IMR-90 (cell line): Measurements from ENCODE around the gene HOXB8. TPM values are rescaled to one million over a fixed set of nuclear protein-coding genes. Genes with fewer than 3 reads are reported as not detected.

Source experiments
- ATAC-seq: fragments of 200-7000 bp; cut with Tn5 transposase; 2 replicates; pipeline ENCODE4 v1.9.1; 2020; ENCODE audit warnings: low read depth, mild to moderate bottlenecking, moderate library complexity
- BruUV-seq: library from RNA; stranded (reverse); fragments of 400-500 nt; replicated peaks from 2 replicates; lab custom pipeline; 2021; lab: Mats Ljungman, UMichigan
- CTCF ChIA-PET: fragments of 300-600 bp; formaldehyde crosslinking; extraction: SDS; loops from one replicate; lab custom pipeline; 2021; ENCODE audit warnings: antibody characterized with exemption; lab: Yijun Ruan, JAX
- POLR2A ChIA-PET: fragments of 300-600 bp; sonication (Branson Sonifier 250); formaldehyde crosslinking; loops from one replicate; lab custom pipeline; 2022; ENCODE audit warnings: antibody characterized with exemption; ENCODE audit not compliant: unreplicated experiment; lab: Charles Lee
- DNase-seq: peaks from one replicate; pipeline ENCODE4 v3.0.0; 2013
- H2AFZ ChIP-seq: replicated peaks from 2 replicates; pipeline ENCODE3; 2013; ENCODE audit warnings: low read length, mild to moderate bottlenecking; ENCODE audit not compliant: poor library complexity
- H2AK5ac ChIP-seq: 2 replicates; pipeline ENCODE4 v1.6.1; 2013; ENCODE audit warnings: low read depth, low read length, inconsistent platforms
- H2AK9ac ChIP-seq: replicated peaks from 2 replicates; pipeline ENCODE3; 2013; ENCODE audit warnings: mild to moderate bottlenecking, low read depth, low read length, moderate library complexity; ENCODE audit not compliant: poor library complexity
- H2BK120ac ChIP-seq: 2 replicates; pipeline ENCODE4 v1.6.1; 2013; ENCODE audit warnings: low read depth, low read length, inconsistent platforms
- H2BK15ac ChIP-seq: 3 replicates; pipeline ENCODE4 v1.6.1; 2013; ENCODE audit warnings: low read depth, low read length, inconsistent platforms
- H2BK20ac ChIP-seq: 2 replicates; pipeline ENCODE4 v1.6.1; 2013; ENCODE audit warnings: low read depth, mild to moderate bottlenecking, inconsistent platforms, low read length, moderate library complexity
- H2BK5ac ChIP-seq: 2 replicates; pipeline ENCODE4 v1.6.1; 2013; ENCODE audit warnings: mild to moderate bottlenecking, low read depth, low read length, inconsistent platforms; ENCODE audit not compliant: poor library complexity, severe bottlenecking
- H3K14ac ChIP-seq: replicated peaks from 2 replicates; pipeline ENCODE4 v1.6.1; 2013; ENCODE audit warnings: low read depth, low read length, inconsistent platforms
- H3K18ac ChIP-seq: 2 replicates; pipeline ENCODE4 v1.6.1; 2013; ENCODE audit warnings: low read depth, low read length, control low read depth
- H3K23ac ChIP-seq: 2 replicates; pipeline ENCODE4 v1.6.1; 2013; ENCODE audit warnings: low read depth, low read length, inconsistent platforms
- H3K27ac ChIP-seq: 2 replicates; pipeline ENCODE4 v1.5.1; 2013; ENCODE audit warnings: mild to moderate bottlenecking, control low read depth, low read length; ENCODE audit not compliant: insufficient read depth
- H3K27me3 ChIP-seq: 2 replicates; pipeline ENCODE4 v1.6.1; 2013; ENCODE audit warnings: low read length; ENCODE audit not compliant: control insufficient read depth, insufficient read depth
- H3K36me3 ChIP-seq: 2 replicates; pipeline ENCODE4 v1.6.1; 2013; ENCODE audit warnings: low read length, mixed read lengths; ENCODE audit not compliant: control insufficient read depth, insufficient read depth
- H3K4ac ChIP-seq: 2 replicates; pipeline ENCODE4 v1.6.1; 2013; ENCODE audit warnings: low read depth, low read length, inconsistent platforms
- H3K4me1 ChIP-seq: 2 replicates; pipeline ENCODE4 v1.6.1; 2013; ENCODE audit warnings: low read length, mixed read lengths; ENCODE audit not compliant: control insufficient read depth, insufficient read depth
- H3K4me2 ChIP-seq: 2 replicates; pipeline ENCODE4 v1.6.1; 2013; ENCODE audit warnings: low read depth, mild to moderate bottlenecking, control low read depth, low read length, moderate library complexity
- H3K4me3 ChIP-seq: 2 replicates; pipeline ENCODE4 v1.5.1; 2013; ENCODE audit warnings: low read depth, mild to moderate bottlenecking, control low read depth, low read length, moderate library complexity; ENCODE audit not compliant: insufficient read depth
- H3K56ac ChIP-seq: 2 replicates; pipeline ENCODE4 v1.6.1; 2013; ENCODE audit warnings: low read length, inconsistent platforms; ENCODE audit not compliant: insufficient read depth; ENCODE audit errors: extremely low read depth
- H3K79me1 ChIP-seq, 2 experiments: 2 replicates each; pipeline ENCODE4 v1.6.1; 2013; ENCODE audit warnings: low read length in 2 of 2, inconsistent platforms in 1 of 2, low read depth in 1 of 2
- H3K9ac ChIP-seq: 2 replicates; pipeline ENCODE4 v1.6.1; 2013; ENCODE audit warnings: low read depth, low read length, control low read depth
- H3K9me1 ChIP-seq: 2 replicates; pipeline ENCODE4 v1.6.1; 2013; ENCODE audit warnings: low read length, inconsistent platforms; ENCODE audit not compliant: insufficient read depth
- H3K9me3 ChIP-seq: 2 replicates; pipeline ENCODE4 v1.6.1; 2013; ENCODE audit warnings: low read length; ENCODE audit not compliant: control insufficient read depth, insufficient read depth
- H4K20me1 ChIP-seq: 2 replicates; pipeline ENCODE4 v1.6.1; 2013; ENCODE audit warnings: low read length, inconsistent platforms; ENCODE audit not compliant: insufficient read depth
- H4K5ac ChIP-seq: 2 replicates; pipeline ENCODE4 v1.6.1; 2013; ENCODE audit warnings: mild to moderate bottlenecking, low read depth, low read length, control low read depth
- H4K8ac ChIP-seq, 2 experiments: 2 replicates each; pipeline ENCODE4 v1.6.1; 2013; ENCODE audit warnings: low read depth in 2 of 2, low read length in 2 of 2, control low read depth in 1 of 2, inconsistent platforms in 1 of 2
- H4K91ac ChIP-seq: 2 replicates; pipeline ENCODE4 v1.6.1; 2013; ENCODE audit warnings: low read depth, low read length, inconsistent platforms; ENCODE audit not compliant: insufficient read depth
- BHLHE40 ChIP-seq: fragments of 150-350 bp; IDR thresholded peaks from 2 replicates; pipeline ENCODE4 v1.6.1; 2016; ENCODE audit warnings: mild to moderate bottlenecking, low read depth, low read length
- CHD1 ChIP-seq: IDR thresholded peaks from 2 replicates; pipeline ENCODE4 v1.6.1; 2012; ENCODE audit warnings: low read depth, low read length, improper control_type of control experiment
- FOS ChIP-seq: fragments of 150-350 bp; IDR thresholded peaks from 2 replicates; pipeline ENCODE4 v1.6.1; 2016; ENCODE audit warnings: low read depth, low read length
- MAZ ChIP-seq: IDR thresholded peaks from 2 replicates; pipeline ENCODE4 v1.6.1; 2012; ENCODE audit warnings: low read depth, mild to moderate bottlenecking, low read length, improper control_type of control experiment, moderate library complexity, borderline replicate concordance
- MXI1 ChIP-seq: IDR thresholded peaks from 2 replicates; pipeline ENCODE4 v1.6.1; 2012; ENCODE audit warnings: low read depth, mild to moderate bottlenecking, low read length, moderate library complexity, borderline replicate concordance
- POLR2A ChIP-seq: IDR thresholded peaks from 2 replicates; pipeline ENCODE4 v1.6.1; 2012; ENCODE audit warnings: mild to moderate bottlenecking, low read depth, low read length
- RAD21 ChIP-seq: IDR thresholded peaks from 2 replicates; pipeline ENCODE4 v1.6.1; 2012; ENCODE audit warnings: low read length, improper control_type of control experiment
- USF2 ChIP-seq: fragments of 150-350 bp; IDR thresholded peaks from 2 replicates; pipeline ENCODE4 v1.6.1; 2017; ENCODE audit warnings: mild to moderate bottlenecking, antibody characterized with exemption, low read length, low read depth
- WGBS, 2 experiments: methylation state at CpG; one replicate each; pipeline versions ENCODE4 v1.1.5 to v1.1.7; 2013; ENCODE audit warnings: missing lambda C conversion rate in 2 of 2; ENCODE audit not compliant: insufficient read length in 1 of 2; ENCODE audit errors: extremely low coverage in 2 of 2; 5-methylcytosine and 5-hydroxymethylcytosine counted together
- dilution Hi-C: fragments of 300-500 bp; cut with HindIII; formaldehyde crosslinking; loops from one replicate; pipeline ENCODE4 v1.14.3; 2018; ENCODE audit warnings: low sequenced_read_pairs; ENCODE audit not compliant: unreplicated experiment
- in situ Hi-C: fragments of 300-500 bp; cut with MboI; formaldehyde crosslinking; loops from 3 replicates; pipeline ENCODE4 v1.14.3; 2019; ENCODE audit warnings: low sequenced_read_pairs, inconsistent platforms, mixed read lengths
- intact Hi-C: fragments of 100-400 bp; cut with micrococcal nuclease; formaldehyde crosslinking; loops from 2 replicates; pipeline ENCODE4 v1.10.0; 2022
- polyA plus RNA-seq, 3 experiments: library from polyadenylated mRNA; depleted of rRNA; stranded (reverse); fragments of >200 nt; gene quantifications; 2 replicates each; pipeline ENCODE4 v1.2.3, GENCODE V29; 2012; ENCODE audit warnings: low replicate concordance in 1 of 3
- total RNA-seq: library from RNA; depleted of rRNA; stranded (reverse); fragments of >200 nt; gene quantifications from 2 replicates; pipeline ENCODE4 v1.2.3, GENCODE V29; 2012
- TF ChIP-seq, protein P1 (sequence below): fragments of 150-350 bp; IDR thresholded peaks from 2 replicates; pipeline ENCODE4 v1.6.1; 2016; ENCODE audit warnings: low read depth, mild to moderate bottlenecking, low read length, moderate library complexity, borderline replicate concordance

HOXB8 gene
- total and polyA plus RNA-seq, 2 of the 4 experiments (the other 2 are of a cell fraction) = 0.54 to 5.3 TPM

- no peak for TF ChIP-seq BHLHE40
- TF ChIP-seq CHD1 = no peak
Observed at GRCh38 chr17:48576479-48577309, 38.4 kb downstream of the HOXB8 start (continued).

DNA sequence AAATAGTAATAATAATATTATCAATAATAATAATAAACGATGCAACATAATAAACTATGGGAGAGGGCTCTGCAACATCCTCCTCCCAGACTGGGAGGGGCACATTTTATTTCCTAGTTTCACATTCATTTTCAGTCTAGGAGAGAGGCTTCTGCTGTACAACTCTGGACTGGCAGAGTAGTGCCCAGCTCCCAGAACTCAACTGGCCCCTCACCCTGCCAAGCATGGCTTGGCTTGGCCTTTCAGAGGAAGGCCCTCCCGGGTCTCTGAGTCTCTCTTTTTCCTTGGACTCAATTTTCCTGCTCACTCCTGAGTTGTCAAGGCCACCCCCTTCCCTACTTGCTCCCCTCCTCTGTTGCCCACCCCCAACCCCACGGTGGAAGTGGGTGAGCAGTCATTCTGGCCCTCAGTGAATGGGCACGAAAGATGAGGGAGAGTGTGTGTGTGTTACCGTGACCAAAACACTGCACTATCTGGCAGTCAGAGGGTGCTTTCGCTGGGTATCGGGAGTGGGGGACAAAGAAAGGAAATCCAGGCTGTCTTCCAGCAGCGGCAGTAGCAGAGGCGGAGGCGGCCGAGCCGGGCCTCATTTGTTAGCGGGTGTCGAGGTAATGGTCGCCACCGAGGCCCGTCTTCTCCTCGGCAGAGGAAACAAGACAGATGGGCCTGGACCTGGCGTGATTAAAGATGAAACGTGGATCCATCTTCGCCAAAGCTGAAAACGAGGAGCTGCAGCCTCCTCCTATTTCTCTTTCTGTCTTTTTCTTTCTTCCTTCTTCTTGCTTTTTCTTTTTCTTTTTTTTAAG, 39.2 kb downstream of the HOXB8 start:
- peak overlapping the region; percentile 99 for H3K18ac ChIP-seq
- no peaks in the 10 kb centered on the region for H3K9me1 ChIP-seq
- H3K14ac ChIP-seq = peak overlapping the region; percentile 100
- intact Hi-C loops = loop anchor here (2.0 kb wide), 1 partner anchor 21 kb away; no protein-coding TSS in a partner anchor
- in situ Hi-C loops = no loop called here
- H2AFZ ChIP-seq = peak overlapping the region; percentile 44
- H4K8ac ChIP-seq = peak overlapping the region; percentile 61 to 96
- ATAC-seq = no peak
- H4K20me1 ChIP-seq = peaks cover 5% of the 10 kb centered on the region
- peak overlapping the region; percentile 98 for H4K91ac ChIP-seq
- H2BK20ac ChIP-seq = peak overlapping the region; percentile 78
- H3K4me1 ChIP-seq = peaks cover 20% of the 10 kb centered on the region
- H3K27me3 ChIP-seq = no peaks in the 10 kb centered on the region
- dilution Hi-C loops = no loop called here
- TF ChIP-seq POLR2A (0 out of 2 replicates have a peak, but pooled peaks have one; percentile 27), RAD21 (no peak), FOS (no peak), MAZ (peak; percentile 25; the same call in 1 of the 2 replicates), MXI1 (no peak), USF2 (no peak)
- TF ChIP-seq, protein P1, sequence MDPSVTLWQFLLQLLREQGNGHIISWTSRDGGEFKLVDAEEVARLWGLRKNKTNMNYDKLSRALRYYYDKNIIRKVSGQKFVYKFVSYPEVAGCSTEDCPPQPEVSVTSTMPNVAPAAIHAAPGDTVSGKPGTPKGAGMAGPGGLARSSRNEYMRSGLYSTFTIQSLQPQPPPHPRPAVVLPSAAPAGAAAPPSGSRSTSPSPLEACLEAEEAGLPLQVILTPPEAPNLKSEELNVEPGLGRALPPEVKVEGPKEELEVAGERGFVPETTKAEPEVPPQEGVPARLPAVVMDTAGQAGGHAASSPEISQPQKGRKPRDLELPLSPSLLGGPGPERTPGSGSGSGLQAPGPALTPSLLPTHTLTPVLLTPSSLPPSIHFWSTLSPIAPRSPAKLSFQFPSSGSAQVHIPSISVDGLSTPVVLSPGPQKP = no peak
- peak overlapping the region; percentile 99 for H2BK5ac ChIP-seq
- WGBS, 2 experiments = 0% methylated on average over 1 of the region's 22 CpGs; no CpG with 5 or more reads in 1 of the 2 experiments
- H2AK5ac ChIP-seq = peak overlapping the region; percentile 98
- peak overlapping the region; percentile 91 for H3K56ac ChIP-seq
- peak overlapping the region; percentile 40 for H3K4me3 ChIP-seq
- peak; percentile 67 for DNase-seq
- H3K36me3 ChIP-seq = peaks cover 48% of the 10 kb centered on the region
- peak overlapping the region; percentile 99 for H3K4ac ChIP-seq
- H2AK9ac ChIP-seq = peak overlapping the region; percentile 65
- no TSS peak for BruUV-seq
- peak overlapping the region; percentile 99 for H3K23ac ChIP-seq
- peak overlapping the region; percentile 96 for H3K4me2 ChIP-seq
- peak overlapping the region; percentile 96 for H3K9ac ChIP-seq
- peak overlapping the region; percentile 71; the same call in 2 of the 3 replicates for H2BK15ac ChIP-seq
- no peaks in the 10 kb centered on the region for H3K9me3 ChIP-seq
- peak overlapping the region; percentile 97 for H4K5ac ChIP-seq
- H3K79me1 ChIP-seq = no peaks in the 10 kb centered on the region
- ChIA-PET POLR2A (interaction anchor here (1.0 to 1.1 kb wide), 2 partner anchors 12 to 29 kb away, joined by 4 to 5 read pairs; no protein-coding TSS in a partner anchor), CTCF (interaction anchor here (0.6 kb wide), 1 partner anchor 1456 kb away, joined by 3 read pairs; no protein-coding TSS in a partner anchor)
- H2BK120ac ChIP-seq = peak overlapping the region; percentile 93
- peak overlapping the region; percentile 99 for H3K27ac ChIP-seq
